IMR-90 (cell line): ENCODE data around the gene LCNL1. TPM values are rescaled to one million over a fixed set of nuclear protein-coding genes. Genes with fewer than 3 reads are reported as not detected.

ENCODE experiments used
- CEBPB ChIP-seq: IDR thresholded peaks from 2 replicates; pipeline ENCODE4 v1.6.1; 2012; ENCODE audit warnings: low read depth, low read length, improper control_type of control experiment
- CHD1 ChIP-seq: IDR thresholded peaks from 2 replicates; pipeline ENCODE4 v1.6.1; 2012; ENCODE audit warnings: low read depth, low read length, improper control_type of control experiment
- MXI1 ChIP-seq: IDR thresholded peaks from 2 replicates; pipeline ENCODE4 v1.6.1; 2012; ENCODE audit warnings: low read depth, mild to moderate bottlenecking, low read length, moderate library complexity, borderline replicate concordance
- polyA plus RNA-seq, 3 experiments: library from polyadenylated mRNA; depleted of rRNA; stranded (reverse); fragments of >200 nt; gene quantifications; 2 replicates each; pipeline ENCODE4 v1.2.3, GENCODE V29; 2012; ENCODE audit warnings: low replicate concordance in 1 of 3
- total RNA-seq: library from RNA; depleted of rRNA; stranded (reverse); fragments of >200 nt; gene quantifications from 2 replicates; pipeline ENCODE4 v1.2.3, GENCODE V29; 2012

Gene LCNL1
- total and polyA plus RNA-seq, 2 of the 4 experiments (the other 2 are of a cell fraction) = 0.15 TPM; not detected in 1

DNA sequence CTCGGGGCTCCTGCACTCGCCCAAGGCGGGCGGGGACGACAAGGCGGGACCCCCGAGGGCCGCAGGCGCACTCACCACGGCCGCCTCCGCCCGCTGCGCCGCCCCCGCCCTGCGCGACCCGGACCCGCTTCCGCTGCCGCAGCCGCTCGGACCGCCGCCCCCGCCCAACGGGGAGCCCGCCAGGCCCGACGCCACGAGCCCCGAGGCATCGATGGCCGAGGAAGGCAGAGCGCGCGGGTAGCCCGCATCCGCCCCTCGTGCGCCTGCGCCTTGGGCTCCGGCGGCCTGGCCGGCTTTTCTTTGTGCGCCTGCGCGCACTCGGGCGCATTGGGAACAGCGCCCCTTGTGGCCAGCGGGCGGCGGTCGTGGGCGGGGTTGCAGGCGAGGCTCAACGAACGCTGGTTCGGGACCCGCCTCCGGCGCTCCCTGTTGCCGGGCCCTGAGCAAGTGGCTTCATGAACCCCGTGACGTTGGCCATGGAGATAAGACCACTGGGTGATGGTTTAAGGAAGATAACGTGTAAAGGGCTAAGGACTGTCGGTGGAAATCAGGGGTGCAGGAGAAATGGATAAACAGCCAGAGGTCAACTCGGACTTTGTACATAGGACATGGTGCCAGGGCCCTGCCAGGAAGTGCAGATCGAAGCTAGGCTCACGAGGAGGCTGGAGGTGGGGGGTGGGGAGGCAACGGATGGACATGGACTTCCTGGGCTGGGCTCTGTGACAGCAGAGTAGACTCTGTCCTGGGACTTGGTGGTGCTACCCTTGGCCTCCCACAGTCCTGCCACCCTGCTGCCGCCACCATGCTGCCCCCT is 38.1 kb upstream of the LCNL1 start, which contains the start of the genes C8G and FBXW5 (continued):
- TF ChIP-seq CEBPB (no peak), MXI1 (no peak), CHD1 (no peak)
